ENCODE results near the gene PTPRU. TPM values are rescaled to one million over a fixed set of nuclear protein-coding genes. Genes with fewer than 3 reads are reported as not detected.
"Not testable (repeated sequence)": the region's sequence is repeated elsewhere in the genome, so short reads cannot be mapped to it uniquely, and the experiment has no call there.

PTPRU gene
- total RNA-seq, 1 donor from 2014 or later: 3.5 TPM

DNA sequence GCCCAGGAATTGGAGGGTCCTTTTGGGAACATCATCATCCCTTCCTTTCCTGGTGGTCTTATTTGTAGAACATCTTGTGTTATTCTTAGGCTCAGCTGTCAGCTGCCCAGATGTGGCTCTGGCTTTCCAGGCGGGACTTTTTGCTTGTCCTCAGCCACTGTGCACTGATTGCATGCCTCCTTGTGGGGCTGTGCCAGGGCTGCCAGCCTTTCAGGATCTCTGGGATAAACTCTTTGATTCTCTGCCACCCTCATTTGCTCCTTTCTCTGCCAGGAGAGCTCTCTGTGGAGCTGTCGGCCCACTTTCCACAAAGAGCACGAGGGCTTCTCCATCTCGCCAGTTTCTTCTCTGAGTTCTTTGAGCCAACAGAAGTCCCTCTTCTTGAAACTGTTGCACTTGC lies 63.1 kb downstream of the PTPRU start:
- Mint-ChIP-seq H3K27ac (ENCODE audit: unreplicated experiment) (no peak overlapping the region), H3K36me3 (ENCODE audit: unreplicated experiment) (no peaks in the 10 kb centered on the region), H3K9me3 (ENCODE audit: unreplicated experiment) (no peaks in the 10 kb centered on the region), H3K4me1 (ENCODE audit: unreplicated experiment) (no peaks in the 10 kb centered on the region), H3K27me3 (ENCODE audit: unreplicated experiment) (peaks cover 5% of the 10 kb centered on the region), H3K4me3 (ENCODE audit: unreplicated experiment) (no peak overlapping the region)
- TF ChIP-seq, protein P1, sequence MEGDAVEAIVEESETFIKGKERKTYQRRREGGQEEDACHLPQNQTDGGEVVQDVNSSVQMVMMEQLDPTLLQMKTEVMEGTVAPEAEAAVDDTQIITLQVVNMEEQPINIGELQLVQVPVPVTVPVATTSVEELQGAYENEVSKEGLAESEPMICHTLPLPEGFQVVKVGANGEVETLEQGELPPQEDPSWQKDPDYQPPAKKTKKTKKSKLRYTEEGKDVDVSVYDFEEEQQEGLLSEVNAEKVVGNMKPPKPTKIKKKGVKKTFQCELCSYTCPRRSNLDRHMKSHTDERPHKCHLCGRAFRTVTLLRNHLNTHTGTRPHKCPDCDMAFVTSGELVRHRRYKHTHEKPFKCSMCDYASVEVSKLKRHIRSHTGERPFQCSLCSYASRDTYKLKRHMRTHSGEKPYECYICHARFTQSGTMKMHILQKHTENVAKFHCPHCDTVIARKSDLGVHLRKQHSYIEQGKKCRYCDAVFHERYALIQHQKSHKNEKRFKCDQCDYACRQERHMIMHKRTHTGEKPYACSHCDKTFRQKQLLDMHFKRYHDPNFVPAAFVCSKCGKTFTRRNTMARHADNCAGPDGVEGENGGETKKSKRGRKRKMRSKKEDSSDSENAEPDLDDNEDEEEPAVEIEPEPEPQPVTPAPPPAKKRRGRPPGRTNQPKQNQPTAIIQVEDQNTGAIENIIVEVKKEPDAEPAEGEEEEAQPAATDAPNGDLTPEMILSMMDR (IDR thresholded peaks at IDR 0.05): no peak
- no peak for DNase-seq (ENCODE audit: extremely low spot score, unreplicated experiment)

DNA sequence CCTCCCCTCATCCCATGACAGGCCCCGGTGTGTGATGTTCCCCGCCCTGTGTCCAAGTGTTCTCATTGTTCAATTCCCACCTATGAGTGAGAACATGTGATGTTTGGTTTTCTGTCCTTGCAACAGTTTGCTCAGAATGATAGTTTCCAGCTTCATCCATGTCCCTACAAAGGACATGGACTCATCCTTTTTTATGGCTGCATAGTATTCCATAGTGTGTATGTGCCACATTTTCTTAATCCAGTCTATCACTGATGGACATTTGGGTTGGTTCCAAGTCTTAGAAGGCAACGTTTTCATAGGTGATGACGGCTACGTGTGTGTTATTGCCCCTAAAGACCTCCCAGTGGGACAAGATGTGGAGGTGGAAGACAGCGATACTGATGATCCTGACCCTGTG lies 65.4 kb downstream of the PTPRU start:
- not testable (repeated sequence) for H3K4me1 Mint-ChIP-seq (ENCODE audit: unreplicated experiment); DNase-seq (ENCODE audit: extremely low spot score, unreplicated experiment); H3K36me3 Mint-ChIP-seq (ENCODE audit: unreplicated experiment); H3K4me3 Mint-ChIP-seq (ENCODE audit: unreplicated experiment); H3K27me3 Mint-ChIP-seq (ENCODE audit: unreplicated experiment); H3K27ac Mint-ChIP-seq (ENCODE audit: unreplicated experiment); H3K9me3 Mint-ChIP-seq (ENCODE audit: unreplicated experiment)

DNA sequence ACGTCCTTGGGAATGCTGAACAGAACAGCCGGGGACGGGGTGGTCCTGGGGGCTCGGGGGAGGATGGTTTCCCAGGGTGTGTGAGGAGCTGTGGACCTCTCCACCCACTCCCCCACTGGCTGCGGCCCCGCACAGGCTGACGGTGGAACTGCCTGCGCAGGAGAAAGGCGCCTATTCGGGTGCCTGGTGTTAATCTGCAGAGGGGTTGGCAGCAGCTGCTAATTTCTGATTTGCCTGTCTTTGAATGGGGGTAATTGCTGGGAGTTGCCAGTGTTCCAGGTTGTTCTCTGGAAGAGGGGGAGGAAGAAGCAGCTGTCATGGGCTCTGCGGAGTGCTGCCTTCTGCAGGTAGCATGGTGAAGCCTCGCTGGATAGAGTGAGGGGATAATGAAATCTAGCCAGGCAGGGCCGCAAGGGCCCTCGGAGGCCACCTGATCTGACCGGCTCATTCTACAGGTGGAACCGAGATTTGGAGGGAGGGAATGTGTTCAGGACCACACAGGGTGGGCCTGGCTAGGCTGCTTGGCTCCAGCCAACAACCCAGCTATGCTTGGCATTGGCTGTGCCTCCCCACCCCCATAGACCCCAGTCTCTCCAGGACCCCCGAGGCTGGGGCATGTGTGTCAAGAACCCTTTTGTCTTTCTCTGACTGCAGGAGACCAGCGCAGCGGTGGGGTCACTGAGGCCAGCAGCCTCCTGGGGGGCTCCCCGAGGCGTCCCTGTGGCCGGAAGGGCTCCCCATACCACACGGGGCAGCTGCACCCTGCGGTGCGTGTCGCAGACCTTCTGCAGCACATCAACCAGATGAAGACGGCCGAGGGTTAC lies 67.1 kb downstream of the PTPRU start:
- Mint-ChIP-seq H3K9me3 (ENCODE audit: unreplicated experiment) (no peaks in the 10 kb centered on the region), H3K27me3 (ENCODE audit: unreplicated experiment) (no peaks in the 10 kb centered on the region), H3K4me1 (ENCODE audit: unreplicated experiment) (no peaks in the 10 kb centered on the region), H3K36me3 (ENCODE audit: unreplicated experiment) (no peaks in the 10 kb centered on the region), H3K27ac (ENCODE audit: unreplicated experiment) (no peak overlapping the region), H3K4me3 (ENCODE audit: unreplicated experiment) (no peak overlapping the region)
- TF ChIP-seq, protein P1 (IDR thresholded peaks at IDR 0.05): no peak
- no peak for DNase-seq (ENCODE audit: extremely low spot score, unreplicated experiment)

DNA sequence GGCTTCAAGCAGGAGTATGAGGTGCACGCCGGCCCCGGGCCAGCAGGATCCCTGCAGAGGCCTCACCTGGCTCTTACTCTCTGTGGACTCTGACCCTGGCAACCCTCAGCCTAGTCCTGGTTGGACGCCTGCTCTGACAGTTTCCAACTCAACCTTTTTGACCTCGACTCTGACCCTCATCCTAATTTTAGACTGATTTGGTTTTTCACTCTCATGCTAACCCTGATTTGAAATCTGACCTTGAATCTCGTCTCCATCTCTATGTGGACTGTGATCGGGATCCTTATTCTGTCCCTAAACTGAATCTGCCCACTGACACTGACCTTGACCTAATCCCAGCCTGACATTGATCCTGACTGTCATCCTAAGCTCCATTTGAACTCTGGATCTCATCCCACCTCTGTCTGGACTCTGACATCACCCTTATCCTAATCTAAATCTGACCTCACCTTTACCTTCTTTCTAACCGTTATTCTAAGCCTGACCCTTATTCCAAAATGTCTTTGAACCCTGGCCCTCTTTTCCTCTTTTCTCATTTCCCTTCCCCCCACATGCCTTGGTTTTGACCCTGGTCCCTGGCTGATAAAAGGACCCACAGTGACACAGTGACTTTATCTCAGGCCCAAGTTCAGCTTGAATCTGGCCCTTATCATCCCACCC lies 67.8 kb downstream of the PTPRU start:
- Mint-ChIP-seq H3K4me3 (ENCODE audit: unreplicated experiment) (no peak overlapping the region), H3K4me1 (ENCODE audit: unreplicated experiment) (no peaks in the 10 kb centered on the region)

DNA sequence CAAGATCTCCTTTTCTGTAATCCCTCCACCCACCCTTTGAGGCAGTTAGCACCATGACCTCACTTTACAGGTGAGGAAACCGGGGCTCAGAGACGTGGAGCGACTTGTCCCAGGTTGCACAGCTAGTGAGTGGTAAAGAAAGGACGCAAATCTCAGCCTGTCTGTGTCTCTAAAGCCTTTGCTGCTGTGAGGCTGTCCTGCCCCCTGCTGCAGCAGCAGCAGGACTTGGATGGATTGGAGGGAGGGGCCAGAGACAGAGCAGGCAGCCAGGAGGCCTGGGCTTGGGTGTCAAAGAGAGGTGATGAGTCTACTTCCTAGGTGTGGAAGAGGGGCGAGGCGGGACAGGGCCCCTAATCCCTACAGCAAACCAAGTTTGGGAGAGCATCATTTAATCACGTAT lies 69.6 kb downstream of the PTPRU start:
- no peaks in the 10 kb centered on the region for H3K4me1 Mint-ChIP-seq (ENCODE audit: unreplicated experiment)
- H3K27me3 Mint-ChIP-seq (ENCODE audit: unreplicated experiment): no peaks in the 10 kb centered on the region
- no peak for DNase-seq (ENCODE audit: extremely low spot score, unreplicated experiment)
- no peaks in the 10 kb centered on the region for H3K36me3 Mint-ChIP-seq (ENCODE audit: unreplicated experiment)
- no peak overlapping the region for H3K4me3 Mint-ChIP-seq (ENCODE audit: unreplicated experiment)
- no peak overlapping the region for H3K27ac Mint-ChIP-seq (ENCODE audit: unreplicated experiment)
- TF ChIP-seq, protein P1 (IDR thresholded peaks at IDR 0.05): no peak
- no peaks in the 10 kb centered on the region for H3K9me3 Mint-ChIP-seq (ENCODE audit: unreplicated experiment)

More for the DNA sequence above, 67.8 kb downstream of the PTPRU start:
- Mint-ChIP-seq H3K9me3 (ENCODE audit: unreplicated experiment) (no peaks in the 10 kb centered on the region), H3K27ac (ENCODE audit: unreplicated experiment) (no peak overlapping the region), H3K27me3 (ENCODE audit: unreplicated experiment) (no peaks in the 10 kb centered on the region), H3K36me3 (ENCODE audit: unreplicated experiment) (no peaks in the 10 kb centered on the region)
- TF ChIP-seq, protein P1 (IDR thresholded peaks at IDR 0.05): no peak
- no peak for DNase-seq (ENCODE audit: extremely low spot score, unreplicated experiment)

All from osteocyte (in vitro differentiated cells).